Stromal cell of bone marrow (primary cell): Measurements from ENCODE around the gene GNAO1.

Experiments
- DNase-seq: peaks from one replicate; pipeline ENCODE4 v3.0.0-alpha.2; 2012; ENCODE audit warnings: low read depth

Gene GNAO1

GRCh38 chr16:56401482-56401881 is 210.2 kb downstream of the GNAO1 start:
- DNase-seq: no peak

- DNase-seq: no peak
These were observed 214.8 kb downstream of the GNAO1 start for GRCh38 chr16:56405977-56406672.
